Measurements from ENCODE around the gene CDH26. TPM values are rescaled to one million over a fixed set of nuclear protein-coding genes. Genes with fewer than 3 reads are reported as not detected.

The CDH26 gene
- total RNA-seq, 1 experiment from 2014 or later, result 1.0 TPM

- DNase-seq (ENCODE audit: low spot score), result no peak
- ATAC-seq, result no peak
- CTCF ChIA-PET, result no interaction called here
Observed at GRCh38 chr20:60052322-60052721, 94.1 kb downstream of the CDH26 start.

More at GRCh38 chr20:60052322-60052721, 94.1 kb downstream of the CDH26 start:
- Mint-ChIP-seq H3K9me3 (peaks cover 17% of the 10 kb centered on the region), H3K4me3 (no peak overlapping the region), H3K4me1 (no peaks in the 10 kb centered on the region), H3K27ac (no peak overlapping the region), H3K27me3 (ENCODE audit: low read depth) (peaks cover 6% of the 10 kb centered on the region; the same call in 1 of the 2 replicates), H3K36me3 (no peaks in the 10 kb centered on the region)
- TF ChIP-seq FOXJ3 (CRISPR knock-in tag; IDR thresholded peaks at IDR 0.05; ENCODE audit: borderline replicate concordance), result no peak
- TF ChIP-seq ZMAT4 (CRISPR knock-in tag; IDR thresholded peaks at IDR 0.05), result no peak
- no peak for TF ChIP-seq ERG (CRISPR knock-in tag; IDR thresholded peaks at IDR 0.05)
- TF ChIP-seq ZNF416 (CRISPR knock-in tag; IDR thresholded peaks at IDR 0.05), result no peak
- no peak for TF ChIP-seq HMGA2 (CRISPR knock-in tag; IDR thresholded peaks at IDR 0.05)
- TF ChIP-seq ZNF232 (CRISPR knock-in tag; IDR thresholded peaks at IDR 0.05), result no peak
- TF ChIP-seq ZNF317 (CRISPR knock-in tag; IDR thresholded peaks at IDR 0.05; ENCODE audit: borderline replicate concordance, low read depth), result no peak
- TF ChIP-seq E2F1 (CRISPR knock-in tag; IDR thresholded peaks at IDR 0.05), result no peak
- TF ChIP-seq ELF4 (CRISPR knock-in tag; IDR thresholded peaks at IDR 0.05; ENCODE audit: low read depth), result no peak
- TF ChIP-seq STAT6 (CRISPR knock-in tag; conservative IDR thresholded peaks at IDR 0.05; ENCODE audit: low read depth), result no peak
- no peak for TF ChIP-seq ZNF671 (CRISPR knock-in tag; IDR thresholded peaks at IDR 0.05)
- no peak for TF ChIP-seq PREB (CRISPR knock-in tag; IDR thresholded peaks at IDR 0.05; ENCODE audit: borderline replicate concordance)
- no peak for TF ChIP-seq ZNF219 (CRISPR knock-in tag; IDR thresholded peaks at IDR 0.05; ENCODE audit: borderline replicate concordance)
- TF ChIP-seq ZNF281 (CRISPR knock-in tag; IDR thresholded peaks at IDR 0.05), result no peak
- no peak for TF ChIP-seq NFYB (CRISPR knock-in tag; conservative IDR thresholded peaks at IDR 0.05; ENCODE audit: low read depth)
- no peak for TF ChIP-seq TEAD4 (CRISPR knock-in tag; IDR thresholded peaks at IDR 0.05)
- no peak for TF ChIP-seq RORB (CRISPR knock-in tag; IDR thresholded peaks at IDR 0.05)
- no peak for TF ChIP-seq E2F4 (CRISPR knock-in tag; IDR thresholded peaks at IDR 0.05; ENCODE audit: borderline replicate concordance, low read depth)
- TF ChIP-seq TP53 (CRISPR knock-in tag; IDR thresholded peaks at IDR 0.05), result no peak
- TF ChIP-seq USF1 (CRISPR knock-in tag; IDR thresholded peaks at IDR 0.05), result no peak
- POLR2A ChIA-PET, result no interaction called here

Data from WTC11 (cell line).